Measurements from ENCODE around the gene MBL2.

Gene MBL2

DNA sequence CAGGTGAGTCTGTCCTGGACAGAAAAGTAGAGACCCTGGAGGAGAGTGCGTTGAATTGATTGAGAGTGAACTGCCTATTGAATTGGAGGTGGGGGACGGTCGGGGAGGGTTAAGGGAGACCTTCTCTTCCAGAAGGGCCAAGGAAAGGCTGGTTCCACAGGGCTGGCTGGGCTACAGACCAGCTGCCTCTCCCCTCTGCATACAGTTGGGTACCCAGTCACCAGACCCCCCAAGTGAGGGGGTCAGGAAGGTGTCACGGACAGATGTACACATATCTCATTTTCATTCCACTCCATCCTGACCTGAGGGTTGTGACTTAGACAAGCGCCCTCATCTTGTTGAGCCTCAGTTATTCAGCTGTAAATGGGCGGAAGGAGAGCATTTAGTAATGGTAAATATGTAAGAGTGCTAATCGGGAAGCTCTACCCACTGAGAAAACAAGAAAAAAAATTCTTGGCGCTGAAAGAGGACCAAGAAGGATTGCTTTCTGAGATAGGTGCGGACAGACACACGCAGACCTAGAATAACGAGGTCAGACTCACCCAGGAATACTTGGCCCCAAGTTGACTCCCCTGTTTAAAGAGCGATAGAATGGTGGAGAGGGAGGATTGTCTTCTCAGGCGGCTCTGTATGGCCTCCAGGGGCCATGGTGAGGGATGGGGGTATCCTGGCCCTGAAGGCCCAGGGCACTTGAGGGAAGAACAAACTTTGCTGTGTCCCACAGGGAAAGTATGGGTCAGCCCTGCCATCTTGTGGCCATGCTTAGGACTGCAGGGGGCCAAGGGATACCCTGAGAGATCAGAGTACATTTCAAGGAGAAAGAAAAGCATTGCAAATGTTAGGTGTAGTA, 7.2 kb upstream of the MBL2 start:
- no peak for TF ChIP-seq ZNF274 (IDR thresholded peaks at IDR 0.05; ENCODE audit: low read depth, low read length)
- no peak overlapping the region for H3K4me3 ChIP-seq (ENCODE audit: low read length)

DNA sequence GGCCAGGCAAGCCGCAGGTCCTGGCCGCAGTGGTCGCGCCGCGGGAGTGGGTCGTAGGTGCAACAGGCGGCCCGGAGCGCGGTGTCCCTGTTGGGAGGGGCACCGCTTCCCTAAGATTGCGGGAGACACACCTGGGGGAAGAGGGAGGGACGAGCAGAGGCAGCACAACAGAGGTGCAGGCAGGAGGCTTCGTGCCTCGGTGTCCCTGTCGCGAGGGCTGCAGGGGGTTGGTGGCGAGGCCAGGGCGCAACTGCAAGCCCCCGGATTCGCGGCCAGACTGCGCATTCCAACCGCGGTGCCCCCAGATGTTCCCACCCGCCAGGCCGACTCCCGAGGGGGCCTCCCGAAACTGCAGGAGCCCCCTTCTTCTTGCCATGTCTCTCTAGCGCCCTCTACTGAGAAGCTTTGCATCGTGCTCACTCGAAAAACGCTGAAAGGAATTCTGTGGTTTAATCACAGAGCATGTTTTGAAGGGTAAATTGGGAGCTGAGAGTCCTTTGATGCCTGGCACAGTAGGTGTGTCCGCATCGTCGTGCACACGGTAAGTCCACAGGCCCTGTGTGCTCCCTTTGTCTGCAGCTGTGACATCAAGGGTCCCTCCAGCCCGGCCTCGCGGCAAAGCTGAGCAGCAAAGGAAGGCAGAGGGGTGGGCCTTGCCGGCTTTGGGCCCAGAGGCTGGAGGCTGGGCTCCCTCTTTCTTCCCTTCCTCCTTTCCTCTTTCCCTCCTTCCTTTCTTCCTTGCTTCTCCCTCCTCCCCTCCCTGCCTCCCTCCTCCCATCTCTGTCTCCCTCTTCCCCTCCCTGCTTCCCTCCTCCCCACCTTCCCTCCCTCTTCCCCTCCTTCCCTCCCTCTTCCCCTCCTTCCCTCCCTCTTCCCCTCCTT, 6.2 kb upstream of the MBL2 start:
- no peak for TF ChIP-seq ZNF274 (IDR thresholded peaks at IDR 0.05; ENCODE audit: low read depth, low read length)

DNA sequence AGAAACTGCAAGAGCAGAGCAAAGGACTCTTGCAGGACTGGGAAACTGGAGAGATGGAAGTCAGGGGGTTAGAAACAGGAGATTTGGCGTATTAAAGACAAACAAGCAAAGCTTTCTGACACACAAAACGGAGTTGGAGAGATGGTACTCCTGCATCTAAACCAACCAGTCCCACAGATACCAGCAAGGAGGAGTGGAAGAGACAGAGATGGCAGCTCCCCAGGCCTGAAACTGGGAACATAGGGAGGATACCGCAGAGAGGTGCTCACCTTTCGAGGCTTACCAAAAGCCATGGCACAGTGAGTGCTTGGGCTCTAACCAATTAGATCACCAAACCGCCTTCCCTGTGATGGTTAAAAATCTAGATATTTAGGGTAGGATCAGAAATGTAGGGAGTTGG, 4.8 kb upstream of the MBL2 start:
- TF ChIP-seq ZNF274 (IDR thresholded peaks at IDR 0.05; ENCODE audit: low read depth, low read length), result no peak
- no peak overlapping the region for H3K4me3 ChIP-seq (ENCODE audit: low read length)

More for the DNA sequence above, 6.2 kb upstream of the MBL2 start:
- H3K4me3 ChIP-seq (ENCODE audit: low read length), result no peak overlapping the region

DNA sequence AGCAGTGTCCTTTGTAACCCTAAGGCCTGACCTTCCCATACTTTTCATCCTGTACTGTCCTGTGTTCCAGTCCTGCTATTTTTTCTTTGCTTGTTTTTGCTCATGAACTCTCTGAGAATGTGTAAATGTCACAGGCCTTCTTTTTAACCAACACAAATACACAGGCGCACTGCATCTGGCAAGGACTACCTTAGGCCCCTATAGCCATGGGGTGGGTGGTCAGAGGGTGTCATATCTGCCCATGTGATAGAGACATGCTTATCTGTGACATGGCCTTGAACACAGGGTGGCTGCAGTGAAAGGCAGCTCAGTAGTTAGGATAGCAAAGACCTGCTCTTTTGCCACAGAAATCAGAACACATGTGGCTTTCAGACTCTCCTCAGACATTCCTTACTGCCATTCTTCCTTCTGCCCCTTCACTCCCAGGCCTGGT, 3.9 kb upstream of the MBL2 start:
- no peak for TF ChIP-seq ZNF274 (IDR thresholded peaks at IDR 0.05; ENCODE audit: low read depth, low read length)
- H3K4me3 ChIP-seq (ENCODE audit: low read length), result no peak overlapping the region

DNA sequence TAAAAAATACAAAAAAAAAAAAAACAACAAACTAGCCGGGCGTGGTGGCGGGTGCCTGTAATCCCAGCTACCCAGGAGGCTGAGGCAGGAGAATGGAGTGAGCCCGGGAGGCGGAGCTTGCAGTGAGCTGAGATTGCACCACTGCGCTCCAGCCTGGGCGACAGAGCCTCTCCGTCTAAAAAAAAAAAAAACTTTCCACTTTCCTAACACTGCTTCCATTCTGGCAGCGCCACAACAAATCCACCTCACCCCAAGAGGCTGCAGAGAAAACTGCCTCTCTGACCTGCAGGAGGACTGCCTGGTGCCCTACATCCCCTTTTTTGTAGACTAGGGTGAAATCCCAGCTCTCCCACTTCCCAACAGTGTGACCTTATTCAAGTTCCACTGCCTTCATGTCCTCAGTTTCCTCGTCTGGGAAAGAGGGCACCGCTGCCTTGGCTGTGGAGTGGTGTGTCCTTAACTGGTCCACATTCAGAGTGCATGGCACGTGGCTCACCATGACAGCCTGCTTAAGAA, 2.6 kb upstream of the MBL2 start:
- no peak overlapping the region for H3K4me3 ChIP-seq (ENCODE audit: low read length)

DNA sequence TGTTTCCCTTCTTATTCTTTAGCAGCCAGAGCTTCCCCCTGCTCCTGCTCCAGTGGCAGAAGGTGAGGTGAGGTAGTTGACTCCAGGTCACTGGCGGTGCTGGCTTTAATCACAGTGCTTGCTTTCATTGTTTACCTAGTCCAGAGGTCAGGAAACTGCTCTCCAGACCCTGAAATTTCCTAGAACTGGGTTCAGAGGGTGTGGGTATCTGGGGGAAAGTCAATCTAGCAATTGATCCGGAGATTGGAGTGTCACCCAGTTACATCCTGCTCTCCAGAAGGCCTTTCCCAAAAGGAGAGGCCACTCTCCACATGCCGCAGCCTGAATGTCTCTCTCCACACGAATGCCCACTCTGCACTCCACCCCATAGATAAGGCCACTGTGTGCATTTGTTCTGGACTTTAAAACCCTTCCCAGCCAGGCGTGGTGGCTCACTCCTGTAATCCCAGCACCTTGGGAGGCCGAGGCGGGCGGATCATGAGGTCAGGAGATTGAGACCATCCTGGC, 2.1 kb upstream of the MBL2 start:
- no peak for TF ChIP-seq ZNF274 (IDR thresholded peaks at IDR 0.05; ENCODE audit: low read depth, low read length)

More for the DNA sequence above, 2.6 kb upstream of the MBL2 start:
- no peak for TF ChIP-seq ZNF274 (IDR thresholded peaks at IDR 0.05; ENCODE audit: low read depth, low read length)

DNA sequence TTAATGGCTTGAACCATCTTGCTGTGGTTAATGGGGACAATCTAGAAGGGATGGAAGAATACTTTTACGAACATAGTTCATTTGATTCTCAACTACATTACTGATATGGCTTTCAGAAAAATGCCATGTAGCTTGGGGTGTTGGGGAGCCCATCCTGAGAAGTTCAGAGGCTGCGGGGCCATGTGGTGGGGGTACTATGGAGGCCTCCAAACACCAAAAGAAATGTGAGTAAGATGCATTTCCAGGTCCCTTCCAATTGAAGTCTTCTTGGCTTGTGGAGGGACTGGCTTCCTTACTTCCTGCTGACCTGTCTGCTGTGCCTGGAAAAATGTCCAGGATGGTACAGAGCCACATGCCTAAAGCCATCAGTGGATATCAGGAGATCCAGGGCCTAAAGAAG, 1.6 kb upstream of the MBL2 start:
- TF ChIP-seq ZNF274 (IDR thresholded peaks at IDR 0.05; ENCODE audit: low read depth, low read length), result no peak
- no peak overlapping the region for H3K4me3 ChIP-seq (ENCODE audit: low read length)

More for the DNA sequence above, 2.1 kb upstream of the MBL2 start:
- no peak overlapping the region for H3K4me3 ChIP-seq (ENCODE audit: low read length)

DNA sequence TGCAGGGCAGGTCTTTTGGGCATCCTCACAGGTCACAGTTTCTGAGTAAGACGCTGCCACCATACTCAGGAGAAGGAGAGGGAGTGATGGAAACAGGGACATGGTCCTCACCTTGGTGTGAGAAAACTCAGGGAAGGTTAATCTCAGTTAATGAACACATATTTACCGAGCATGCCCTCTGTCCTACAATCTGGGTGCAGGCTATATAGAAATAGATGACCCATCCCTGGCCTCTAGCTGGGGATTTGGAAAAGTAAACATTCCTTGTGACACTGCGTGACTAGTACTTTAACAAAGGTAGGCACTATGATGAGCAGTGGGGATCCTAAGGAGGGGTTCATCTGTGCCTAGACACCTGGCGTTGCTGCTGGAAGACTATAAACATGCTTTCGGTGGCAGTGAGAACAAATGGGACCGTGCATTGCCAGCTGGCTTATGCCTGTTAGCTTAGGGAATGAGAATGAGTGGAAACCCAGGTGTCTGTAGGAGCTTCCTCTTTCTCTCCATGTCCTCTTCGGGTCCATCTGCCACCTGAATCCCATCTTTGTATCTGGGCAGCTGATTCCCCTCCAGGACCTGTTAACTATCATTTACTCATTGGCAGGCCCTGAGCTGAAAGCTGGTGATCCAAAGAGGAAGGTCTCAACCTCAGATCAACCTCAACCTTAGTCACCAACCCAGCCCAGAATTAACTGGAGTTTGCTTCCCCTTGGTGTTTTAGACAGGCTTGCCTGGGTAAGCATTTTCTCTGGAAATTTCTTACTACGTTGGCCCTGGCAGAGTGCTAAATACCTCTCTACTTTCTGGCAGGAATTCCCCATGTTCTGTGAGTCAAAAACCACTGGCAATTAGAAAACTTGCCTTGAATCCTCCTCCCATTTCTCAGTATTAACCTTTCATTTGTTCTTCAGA, 794 bp downstream of the MBL2 start:
- no peak for TF ChIP-seq ZNF274 (IDR thresholded peaks at IDR 0.05; ENCODE audit: low read depth, low read length)
- H3K4me3 ChIP-seq (ENCODE audit: low read length), result no peak overlapping the region

DNA sequence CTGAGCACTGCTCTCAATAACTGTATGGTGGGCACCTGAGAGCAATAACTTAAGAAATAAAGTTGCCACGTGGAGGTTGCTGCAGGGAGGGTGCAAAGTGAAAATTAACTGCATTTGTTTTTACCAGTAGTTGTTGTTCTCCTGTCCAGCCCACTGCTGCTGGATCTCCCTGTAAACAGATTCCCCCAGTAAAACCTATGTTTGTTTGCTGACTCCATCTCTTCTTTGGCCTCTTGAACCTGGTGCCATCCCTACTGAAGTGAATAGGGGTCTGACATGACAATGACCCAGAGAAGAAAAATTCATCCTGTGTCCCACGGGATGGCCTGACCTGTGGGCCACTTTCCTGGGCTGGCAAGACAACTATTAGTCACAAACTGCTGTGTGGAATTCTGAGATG, 1.7 kb downstream of the MBL2 start:
- no peak overlapping the region for H3K4me3 ChIP-seq (ENCODE audit: low read length)
- no peak for TF ChIP-seq ZNF274 (IDR thresholded peaks at IDR 0.05; ENCODE audit: low read depth, low read length)

DNA sequence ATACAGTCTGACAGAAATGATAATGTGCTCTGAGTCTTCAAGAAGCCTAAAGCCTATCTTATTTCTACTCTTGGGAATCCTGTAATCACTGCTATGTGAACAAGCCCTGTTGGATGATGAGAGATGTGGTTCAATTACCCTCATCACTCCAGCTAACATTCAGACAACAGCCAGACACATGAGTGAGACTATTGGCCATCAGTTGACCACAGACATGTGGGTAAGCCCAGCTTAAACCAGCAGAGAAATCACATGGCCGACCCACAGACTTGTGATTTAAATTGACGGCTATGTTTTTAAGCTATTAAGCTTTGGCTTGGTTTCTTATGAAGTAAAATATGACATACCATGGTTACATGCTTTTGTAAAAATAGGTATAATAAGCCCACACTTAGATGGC, 2.6 kb downstream of the MBL2 start:
- no peak for TF ChIP-seq ZNF274 (IDR thresholded peaks at IDR 0.05; ENCODE audit: low read depth, low read length)
- H3K4me3 ChIP-seq (ENCODE audit: low read length), result no peak overlapping the region

DNA sequence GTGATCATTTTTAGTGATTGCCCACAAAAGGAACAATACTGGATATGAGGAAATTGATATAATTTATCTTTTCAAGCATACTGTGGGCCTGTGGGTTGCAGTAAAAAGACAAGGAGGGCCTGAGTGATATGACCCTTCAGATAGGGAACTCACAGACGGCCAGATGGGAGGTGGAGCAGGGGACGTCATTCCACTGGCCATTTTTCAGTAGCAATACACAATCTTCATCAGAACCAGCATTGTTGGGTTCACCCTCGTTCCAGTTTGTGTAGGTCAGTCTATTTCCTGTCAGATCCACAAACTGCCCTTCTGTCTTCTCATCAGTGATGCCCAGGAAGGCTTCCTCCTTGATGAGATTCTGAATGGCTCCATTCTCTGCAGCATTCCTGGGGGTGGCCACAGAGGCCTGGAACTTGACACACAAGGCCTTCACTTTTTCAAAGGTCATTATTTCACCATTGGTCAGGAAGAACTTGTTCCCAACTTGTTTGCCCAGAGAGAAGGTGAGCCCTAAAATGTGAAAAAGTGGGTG, 4.5 kb downstream of the MBL2 start:
- TF ChIP-seq ZNF274 (IDR thresholded peaks at IDR 0.05; ENCODE audit: low read depth, low read length), result no peak
- H3K4me3 ChIP-seq (ENCODE audit: low read length), result no peak overlapping the region

DNA sequence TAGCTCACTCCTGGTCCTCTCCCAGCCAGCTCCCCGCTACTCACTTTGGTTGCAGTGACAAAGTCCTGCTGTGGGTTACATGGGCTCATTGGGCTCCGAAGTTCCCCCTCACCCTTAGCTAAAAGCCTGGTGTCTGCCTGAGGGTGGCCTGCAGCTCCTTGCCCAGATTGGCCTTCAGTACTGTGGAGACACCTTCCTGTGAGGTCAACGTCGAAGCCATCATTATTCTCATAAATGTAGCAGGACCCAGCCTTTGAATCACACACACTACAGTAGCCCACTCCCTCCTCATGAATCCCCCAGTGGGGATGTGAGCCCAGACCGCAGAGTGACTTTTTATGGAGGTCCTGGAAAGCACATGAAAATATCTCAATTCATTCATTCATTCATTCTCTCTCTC, 10.5 kb downstream of the MBL2 start:
- TF ChIP-seq ZNF274 (IDR thresholded peaks at IDR 0.05; ENCODE audit: low read depth, low read length), result no peak
- no peak overlapping the region for H3K4me3 ChIP-seq (ENCODE audit: low read length)

DNA sequence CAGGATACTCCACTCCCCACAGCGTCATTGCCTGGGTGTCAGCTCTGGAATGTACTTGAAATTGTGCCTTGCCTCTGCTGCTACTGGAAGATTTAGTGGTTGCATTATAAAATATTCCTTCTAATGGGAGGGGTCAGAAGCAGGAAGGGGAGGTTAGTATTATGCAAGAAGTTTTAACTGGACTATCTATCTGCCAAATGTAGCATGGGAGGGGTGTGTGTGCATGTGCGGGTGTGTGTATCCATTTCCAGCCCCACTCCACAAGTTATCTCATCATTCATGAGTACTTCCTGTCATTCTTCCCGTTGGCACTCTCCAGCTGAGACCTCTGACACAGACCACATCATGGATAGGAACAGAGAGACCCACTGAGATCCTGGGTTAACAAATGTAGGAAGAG, 13.4 kb downstream of the MBL2 start:
- H3K4me3 ChIP-seq (ENCODE audit: low read length), result no peak overlapping the region

More for the DNA sequence above, 13.4 kb downstream of the MBL2 start:
- no peak for TF ChIP-seq ZNF274 (IDR thresholded peaks at IDR 0.05; ENCODE audit: low read depth, low read length)
